ENCODE data around the gene FOXK1. TPM values are rescaled to one million over a fixed set of nuclear protein-coding genes. Genes with fewer than 3 reads are reported as not detected.

The FOXK1 gene
- total and polyA plus RNA-seq, 8 donors, result 3.9 to 20.6 (median 15.5) TPM

GRCh38 chr7:4748231-4748681 is 66.2 kb downstream of the FOXK1 start:
- no peak for ATAC-seq
- H3K27me3 ChIP-seq, result no peaks in the 10 kb centered on the region
- peaks cover 12 to 25% (median 19%) of the 10 kb centered on the region in 3 donors for H3K4me1 ChIP-seq
- intact Hi-C loops (cut with DNase I), result loop anchor here in 1 of 3 donors (10.0 kb wide), 1 partner anchor 63 kb away; the partner anchor contains the start of gene FOXK1
- no peak for TF ChIP-seq CTCF (IDR thresholded peaks at IDR 0.05)
- 81 to 87% methylated on average over 10 of the region's 10 CpGs for WGBS, 2 donors
- H3K27ac ChIP-seq, result peak overlapping the region in 1 of 4 donors; percentile 8
- H3K9me3 ChIP-seq, result no peaks in the 10 kb centered on the region
- no peak for DNase-seq
- H3K36me3 ChIP-seq, result no peaks in the 10 kb centered on the region
- FAIRE-seq, result no peak
- H3K4me3 ChIP-seq, result no peak overlapping the region

- FAIRE-seq (no peak), DNase-seq (no peak), ATAC-seq (no peak)
- intact Hi-C loops (cut with DNase I), result loop anchor here in 1 of 3 donors (10.0 kb wide), 1 partner anchor 65 kb away; the partner anchor contains the start of gene FOXK1
- Histone ChIP-seq H3K9me3 (no peaks in the 10 kb centered on the region), H3K27ac (no peak overlapping the region), H3K4me1 (peaks cover 12 to 22% (median 13%) of the 10 kb centered on the region in 3 donors), H3K36me3 (peaks cover 0 to under 1% (median 0%) of the 10 kb centered on the region in 3 donors), H3K4me3 (no peak overlapping the region), H3K27me3 (no peaks in the 10 kb centered on the region)
- 93 to 97% methylated on average over 14 of the region's 14 CpGs for WGBS, 2 donors
- no peak for TF ChIP-seq CTCF (IDR thresholded peaks at IDR 0.05)
Measured at GRCh38 chr7:4749363-4749762, 67.3 kb downstream of the FOXK1 start.

- no peaks in the 10 kb centered on the region for H3K27me3 ChIP-seq
- peaks cover 0 to 5% (median 0%) of the 10 kb centered on the region in 3 donors for H3K36me3 ChIP-seq
- intact Hi-C loops (cut with DNase I), result loop anchor here in 2 of 3 donors (10.0 kb wide), 2 partner anchors 65 to 145 kb away; partner anchors contain the start of gene FOXK1 (in 1 of the 2)
- no peak overlapping the region for H3K4me3 ChIP-seq
- H3K9me3 ChIP-seq, result no peaks in the 10 kb centered on the region
- no peak for TF ChIP-seq CTCF (IDR thresholded peaks at IDR 0.05)
- peaks cover 9 to 17% (median 12%) of the 10 kb centered on the region in 3 donors for H3K4me1 ChIP-seq
- 92 to 95% methylated on average over 15 of the region's 15 CpGs for WGBS, 2 donors
- FAIRE-seq (no peak), ATAC-seq (no peak), DNase-seq (no peak)
- H3K27ac ChIP-seq, result no peak overlapping the region
Measured at GRCh38 chr7:4749798-4750197, 67.7 kb downstream of the FOXK1 start.

- intact Hi-C loops (cut with DNase I), result loop anchor here in 1 of 3 donors (10.0 kb wide), 1 partner anchor 147 kb away; no protein-coding TSS in a partner anchor
- Histone ChIP-seq H3K27ac (peak overlapping the region in 2 of 4 donors; percentile 12 to 27), H3K4me3 (no peak overlapping the region), H3K36me3 (peaks cover 0 to 22% (median 6%) of the 10 kb centered on the region in 3 donors), H3K27me3 (no peaks in the 10 kb centered on the region), H3K4me1 (peaks cover 0 to 7% (median 4%) of the 10 kb centered on the region in 3 donors), H3K9me3 (no peaks in the 10 kb centered on the region)
- peak in 3 of 6 donors; percentile 34 to 63 (median 37) for DNase-seq
- no peak for FAIRE-seq
- no peak for TF ChIP-seq CTCF (IDR thresholded peaks at IDR 0.05)
- WGBS, 2 donors, result 51 to 56% methylated on average over 20 of the region's 20 CpGs
- peak; percentile 49 to 74 (median 64) for ATAC-seq
Measured at GRCh38 chr7:4751398-4751947, 69.4 kb downstream of the FOXK1 start.
